Stimulated activated CD4-positive, alpha-beta T cell treated with anti-CD3 and anti-CD28 coated beads, Interleukin-2, amount 100 ng/mL, for 48 hours (primary cell): ENCODE results near the gene MAP3K2.

Experiments
- DNase-seq, 2 donors: peaks; one replicate each; pipeline ENCODE4 v3.0.0-alpha.2; 2020

Gene MAP3K2

GRCh38 chr2:127280693-127281092 is 107.1 kb downstream of the MAP3K2 start:
- no peak for DNase-seq

- DNase-seq: no peak
These were observed 108.0 kb downstream of the MAP3K2 start for GRCh38 chr2:127279781-127280180.

- DNase-seq: no peak
These were observed 108.8 kb downstream of the MAP3K2 start for GRCh38 chr2:127278959-127279358.

- DNase-seq: no peak
These were observed 110.7 kb downstream of the MAP3K2 start for GRCh38 chr2:127277028-127277427.

GRCh38 chr2:127275789-127276188 is 112.0 kb downstream of the MAP3K2 start:
- DNase-seq: no peak

- DNase-seq: no peak
These were observed 112.4 kb downstream of the MAP3K2 start for GRCh38 chr2:127275356-127275755.

- DNase-seq: no peak
These were observed 117.1 kb downstream of the MAP3K2 start for GRCh38 chr2:127270663-127271062.

GRCh38 chr2:127261804-127262406 is 125.9 kb downstream of the MAP3K2 start:
- DNase-seq: no peak

- DNase-seq: no peak
These were observed 128.4 kb downstream of the MAP3K2 start for GRCh38 chr2:127259355-127259754.

GRCh38 chr2:127256866-127257265 is 130.9 kb downstream of the MAP3K2 start:
- no peak for DNase-seq

- no peak for DNase-seq
These were observed 131.4 kb downstream of the MAP3K2 start for GRCh38 chr2:127256381-127256780.

- DNase-seq: no peak
These were observed 132.1 kb downstream of the MAP3K2 start for GRCh38 chr2:127255721-127256120.

- no peak for DNase-seq
These were observed 132.6 kb downstream of the MAP3K2 start for GRCh38 chr2:127255146-127255545.

GRCh38 chr2:127254386-127254981 is 133.3 kb downstream of the MAP3K2 start:
- DNase-seq: no peak
